Smooth muscle cell (in vitro differentiated cells): ENCODE data around the gene TPCN2. TPM values are rescaled to one million over a fixed set of nuclear protein-coding genes. Genes with fewer than 3 reads are reported as not detected.

Experiments
- DNase-seq: peaks from one replicate; lab custom pipeline; 2025; ENCODE audit not compliant: unreplicated experiment; lab: John Stamatoyannopoulos, UW
- H2AFZ ChIP-seq: fragments of 200-600 bp; sonication (generic); 2 replicates; pipeline ENCODE4 v1.6.0; 2016; ENCODE audit warnings: antibody characterized with exemption, low read depth, mild to moderate bottlenecking
- H3F3A ChIP-seq: fragments of 200-600 bp; sonication (generic); 2 replicates; pipeline ENCODE4 v1.6.0; 2017; ENCODE audit warnings: antibody characterized with exemption, low read depth
- H3K27ac ChIP-seq: fragments of 200-600 bp; sonication (generic); 2 replicates; pipeline ENCODE4 v1.5.1; 2016; ENCODE audit warnings: low read depth, mild to moderate bottlenecking
- H3K27me3 ChIP-seq: fragments of 200-600 bp; sonication (generic); 2 replicates; pipeline ENCODE4 v1.6.1; 2016; ENCODE audit warnings: low read depth, mild to moderate bottlenecking
- H3K36me3 ChIP-seq: fragments of 200-600 bp; sonication (generic); 2 replicates; pipeline ENCODE4 v1.5.1; 2016; ENCODE audit warnings: low read depth
- H3K4me1 ChIP-seq: fragments of 200-600 bp; sonication (generic); 2 replicates; pipeline ENCODE4 v1.5.1; 2016; ENCODE audit warnings: low read depth
- H3K4me2 ChIP-seq: fragments of 200-600 bp; sonication (generic); 2 replicates; pipeline ENCODE4 v1.6.0; 2016; ENCODE audit warnings: mild to moderate bottlenecking
- H3K4me3 ChIP-seq: fragments of 200-600 bp; sonication (generic); 2 replicates; pipeline ENCODE4 v1.5.1; 2016; ENCODE audit warnings: mild to moderate bottlenecking
- H3K79me2 ChIP-seq: fragments of 200-600 bp; sonication (generic); 2 replicates; pipeline ENCODE4 v1.6.0; 2016; ENCODE audit warnings: low read depth, mild to moderate bottlenecking
- H3K9ac ChIP-seq: fragments of 200-600 bp; sonication (generic); 2 replicates; pipeline ENCODE4 v1.6.0; 2016; ENCODE audit warnings: low read depth
- H3K9me3 ChIP-seq: fragments of 200-600 bp; sonication (generic); replicated peaks from 2 replicates; pipeline ENCODE4 v1.5.1; 2016; ENCODE audit warnings: low read depth
- H4K20me1 ChIP-seq: fragments of 200-600 bp; sonication (generic); 2 replicates; pipeline ENCODE4 v1.6.0; 2016; ENCODE audit warnings: low read depth
- CTCF ChIP-seq: fragments of 200-600 bp; sonication (generic); IDR thresholded peaks from 2 replicates; pipeline ENCODE4 v1.5.1; 2017; ENCODE audit warnings: borderline replicate concordance, mild to moderate bottlenecking, antibody characterized with exemption; ENCODE audit not compliant: insufficient read depth, poor library complexity, severe bottlenecking
- WGBS: methylation state at CpG from one replicate; pipeline ENCODE4 v1.1.7; 2016; ENCODE audit warnings: low lambda C conversion rate; 5-methylcytosine and 5-hydroxymethylcytosine counted together
- polyA plus RNA-seq: library from polyadenylated mRNA; unstranded; fragments of >200 nt; fragmentation: Nextera tagmentation; extraction: Ambion mirVana; gene quantifications from 2 replicates; pipeline ENCODE4 v1.2.1, GENCODE V29; 2016
- total RNA-seq: library from RNA; depleted of rRNA; stranded (reverse); fragments of >200 nt; gene quantifications from 2 replicates; pipeline ENCODE4 v1.2.3, GENCODE V29; 2014

Gene TPCN2
- total and polyA plus RNA-seq, 2 experiments from 2014 or later: 7.4 to 10.5 TPM

- no peak overlapping the region for H3K27ac ChIP-seq
- H4K20me1 ChIP-seq: no peaks in the 10 kb centered on the region
- peaks cover 3% of the 10 kb centered on the region for H3K9me3 ChIP-seq
- no peak overlapping the region for H3K4me3 ChIP-seq
- 80% methylated on average over 8 of the region's 9 CpGs for WGBS
- H2AFZ ChIP-seq: no peak overlapping the region
- no peaks in the 10 kb centered on the region for H3F3A ChIP-seq
- no peaks in the 10 kb centered on the region for H3K4me1 ChIP-seq
- no peaks in the 10 kb centered on the region for H3K36me3 ChIP-seq
- no peak overlapping the region for H3K9ac ChIP-seq
- H3K4me2 ChIP-seq: no peak overlapping the region
- H3K27me3 ChIP-seq: no peaks in the 10 kb centered on the region
- H3K79me2 ChIP-seq: no peaks in the 10 kb centered on the region
- no peak for TF ChIP-seq CTCF
- no peak for DNase-seq
Measured at GRCh38 chr11:69167916-69168691, 119.4 kb downstream of the TPCN2 start.

GRCh38 chr11:69169479-69169878, 120.7 kb downstream of the TPCN2 start:
- DNase-seq: no peak
- Histone ChIP-seq H3K36me3 (no peaks in the 10 kb centered on the region), H2AFZ (no peak overlapping the region), H3K79me2 (no peaks in the 10 kb centered on the region), H3K4me3 (no peak overlapping the region), H3K4me2 (no peak overlapping the region), H4K20me1 (no peaks in the 10 kb centered on the region), H3K27ac (no peak overlapping the region), H3K27me3 (no peaks in the 10 kb centered on the region), H3F3A (no peaks in the 10 kb centered on the region), H3K9ac (no peak overlapping the region), H3K9me3 (no peaks in the 10 kb centered on the region), H3K4me1 (no peaks in the 10 kb centered on the region)
- no peak for TF ChIP-seq CTCF
- 98% methylated on average over 3 of the region's 3 CpGs for WGBS

- no peaks in the 10 kb centered on the region for H3K27me3 ChIP-seq
- no peak overlapping the region for H3K4me2 ChIP-seq
- H3K27ac ChIP-seq: no peak overlapping the region
- DNase-seq: no peak
- H4K20me1 ChIP-seq: no peaks in the 10 kb centered on the region
- no peaks in the 10 kb centered on the region for H3K9me3 ChIP-seq
- H2AFZ ChIP-seq: no peak overlapping the region
- H3K4me3 ChIP-seq: no peak overlapping the region
- H3K4me1 ChIP-seq: no peaks in the 10 kb centered on the region
- H3K9ac ChIP-seq: no peak overlapping the region
- no peaks in the 10 kb centered on the region for H3K36me3 ChIP-seq
- no peak for TF ChIP-seq CTCF
- WGBS: 71% methylated on average over 6 of the region's 6 CpGs
- no peaks in the 10 kb centered on the region for H3F3A ChIP-seq
- no peaks in the 10 kb centered on the region for H3K79me2 ChIP-seq
Measured at GRCh38 chr11:69170704-69171103, 122.0 kb downstream of the TPCN2 start.
